HepG2 (cell line): ENCODE results near the gene ANKRD40. TPM values are rescaled to one million over a fixed set of nuclear protein-coding genes. Genes with fewer than 3 reads are reported as not detected.
"Not testable (repeated sequence)": the region's sequence is repeated elsewhere in the genome, so short reads cannot be mapped to it uniquely, and the experiment has no call there.

Experiments used
- ATAC-seq: fragments of 200-7000 bp; cut with Tn5 transposase; 3 replicates; pipeline ENCODE4 v1.9.1; 2020; ENCODE audit warnings: mild to moderate bottlenecking, moderate library complexity
- BruUV-seq: library from RNA; stranded (reverse); fragments of 400-500 nt; replicated peaks from 2 replicates; lab custom pipeline; 2021; lab: Mats Ljungman, UMichigan
- CTCF ChIA-PET: fragments of 300-600 bp; formaldehyde crosslinking; extraction: SDS; loops from one replicate; lab custom pipeline; 2021; ENCODE audit warnings: low total read pairs, inconsistent platforms, low intra/inter-chr PET ratio; lab: Yijun Ruan, JAX
- POLR2A ChIA-PET: fragments of 350-600 bp; sonication (Branson Sonifier 250); formaldehyde crosslinking; loops from one replicate; lab custom pipeline; 2020; ENCODE audit warnings: antibody characterized with exemption, inconsistent platforms; lab: Yijun Ruan, JAX
- DNase-seq: peaks from one replicate; pipeline ENCODE4 v3.0.0-alpha.2; 2015; ENCODE audit warnings: low spot score
- FAIRE-seq: peaks from 3 replicates; lab custom pipeline; 2011; peaks lifted over from hg19 to GRCh38; lab: Jason Lieb, UNC
- H2AFZ ChIP-seq: one replicate; pipeline ENCODE4 v1.6.1; 2011; ENCODE audit warnings: low read length, inconsistent platforms
- H3K27ac ChIP-seq: fragments of 300-600 bp; 3 replicates; pipeline ENCODE4 v1.8.0; 2011; ENCODE audit warnings: mixed run types, mild to moderate bottlenecking, mixed read lengths, low read length, inconsistent platforms; ENCODE audit not compliant: insufficient read depth; ENCODE audit errors: extremely low read length
- H3K27me3 ChIP-seq, 2 experiments: fragments of 200-600 bp in 1 of 2; 2 replicates in 1 of 2; 3 replicates in 1 of 2; pipeline versions ENCODE4 v1.6.0 to v1.8.0; 2011; ENCODE audit warnings: low read length in 2 of 2, mild to moderate bottlenecking in 2 of 2, moderate library complexity in 2 of 2, inconsistent platforms in 1 of 2; ENCODE audit not compliant: insufficient read depth in 2 of 2, control insufficient read depth in 1 of 2
- H3K36me3 ChIP-seq, 2 experiments: fragments of 200-600 bp in 1 of 2; replicated peaks in 1 of 2; 2 replicates in 1 of 2; 3 replicates in 1 of 2; pipeline versions ENCODE4 v1.5.1 to v1.8.0; 2011; ENCODE audit warnings: low read length in 2 of 2, inconsistent platforms in 1 of 2; ENCODE audit not compliant: insufficient read depth in 2 of 2, control insufficient read depth in 1 of 2
- H3K4me1 ChIP-seq: 2 replicates; pipeline ENCODE4 v1.5.1; 2012; ENCODE audit warnings: low read length, inconsistent platforms; ENCODE audit not compliant: insufficient read depth
- H3K4me2 ChIP-seq: 2 replicates; pipeline ENCODE4 v1.6.0; 2011; ENCODE audit warnings: low read depth, low read length, inconsistent platforms
- H3K4me3 ChIP-seq, 3 experiments: fragments of 200-600 bp in 1 of 3; sonication (generic), shearing (Covaris generic) in 1 of 3; replicated peaks in 1 of 3; 2 replicates each; pipeline ENCODE4 v1.5.1; 2011 to 2016; ENCODE audit warnings: low read length in 3 of 3, inconsistent platforms in 2 of 3, low read depth in 2 of 3, mild to moderate bottlenecking in 2 of 3, control low read depth in 1 of 3, mixed read lengths in 1 of 3; ENCODE audit not compliant: insufficient read depth in 1 of 3
- H3K79me2 ChIP-seq: one replicate; pipeline ENCODE4 v1.6.1; 2011; ENCODE audit warnings: low read length, inconsistent platforms; ENCODE audit not compliant: insufficient read depth
- H3K9ac ChIP-seq: 2 replicates; pipeline ENCODE4 v1.6.0; 2011; ENCODE audit warnings: mild to moderate bottlenecking, low read depth, low read length, inconsistent platforms; ENCODE audit not compliant: insufficient read depth
- H3K9me3 ChIP-seq: 2 replicates; pipeline ENCODE4 v1.5.1; 2012; ENCODE audit warnings: mild to moderate bottlenecking, low read length
- H4K20me1 ChIP-seq: 2 replicates; pipeline ENCODE4 v1.6.0; 2011; ENCODE audit warnings: inconsistent platforms, mild to moderate bottlenecking, low read length, moderate library complexity; ENCODE audit not compliant: insufficient read depth
- FOSL2 ChIP-seq: sonication (generic); formaldehyde crosslinking; IDR thresholded peaks from 2 replicates; pipeline ENCODE4 v1.4.0; 2020; ENCODE audit warnings: missing genetic modification reagents
- HES4 ChIP-seq: sonication (generic); formaldehyde crosslinking; IDR thresholded peaks from 2 replicates; pipeline ENCODE4 v1.9.0; 2021; ENCODE audit warnings: mild to moderate bottlenecking, missing genetic modification reagents, borderline replicate concordance
- MAFF ChIP-seq: IDR thresholded peaks from 2 replicates; pipeline ENCODE4 v1.6.1; 2011; ENCODE audit warnings: low read depth, low read length, improper control_type of control experiment
- MAFK ChIP-seq, 2 experiments: IDR thresholded peaks in 1 of 2; conservative IDR thresholded peaks in 1 of 2; 2 replicates each; pipeline ENCODE4 v1.6.1; 2011; ENCODE audit warnings: improper control_type of control experiment in 2 of 2, low read length in 2 of 2
- ZNF18 ChIP-seq: sonication (generic); formaldehyde crosslinking; IDR thresholded peaks from 2 replicates; pipeline ENCODE4 v1.8.0; 2022; ENCODE audit warnings: mild to moderate bottlenecking, missing genetic modification reagents; ENCODE audit not compliant: insufficient replicate concordance
- ZNF446 ChIP-seq: sonication (generic); formaldehyde crosslinking; IDR thresholded peaks from 2 replicates; pipeline ENCODE4 v1.5.0; 2020; ENCODE audit warnings: mild to moderate bottlenecking, missing genetic modification reagents
- ZNF567 ChIP-seq: sonication (generic); formaldehyde crosslinking; IDR thresholded peaks from 2 replicates; pipeline ENCODE4 v1.8.1; 2023; ENCODE audit warnings: mild to moderate bottlenecking, missing genetic modification reagents, borderline replicate concordance
- ZSCAN31 ChIP-seq: sonication (generic); formaldehyde crosslinking; IDR thresholded peaks from 2 replicates; pipeline ENCODE4 v1.5.0; 2020; ENCODE audit warnings: low read depth, mild to moderate bottlenecking, missing genetic modification reagents
- WGBS: methylation state at CpG from one replicate; pipeline ENCODE4 v1.1.6; 2017; ENCODE audit warnings: low lambda C conversion rate; 5-methylcytosine and 5-hydroxymethylcytosine counted together
- in situ Hi-C: cut with HindIII; loops from 2 replicates; pipeline ENCODE4 v1.10.0; 2017; ENCODE audit warnings: low pct_unique_long_range_greater_than_20kb; ENCODE audit not compliant: extremely low pct_ligation_motif_present
- intact Hi-C: fragments of 100-400 bp; cut with micrococcal nuclease; formaldehyde crosslinking; loops from one replicate; pipeline ENCODE4 v1.10.0; 2022; ENCODE audit not compliant: unreplicated experiment
- polyA plus RNA-seq, 8 experiments: library from polyadenylated mRNA; depleted of rRNA in 3 of 8; stranded (reverse) in 7 of 8; unstranded in 1 of 8; fragments of >200 nt; fragmentation: Illumina TruSeq in 4 of 8; extraction: Trizol in 4 of 8; gene quantifications; 2 replicates each; pipeline versions ENCODE4 v1.2.1 to v1.2.3, GENCODE V29; 2011 to 2016; ENCODE audit warnings: low read depth in 4 of 8, missing spikeins in 1 of 8, mixed read lengths in 1 of 8; ENCODE audit not compliant: insufficient read depth in 1 of 8
- total RNA-seq, 5 experiments: library from RNA; depleted of rRNA; stranded (reverse); fragments of >200 nt; fragmentation: Illumina TruSeq; extraction: Trizol; gene quantifications; 2 replicates each; pipeline ENCODE4 v1.2.3, GENCODE V29; 2016; ENCODE audit warnings: low read depth in 1 of 5
- TF ChIP-seq, protein P1 (sequence below): sonication (generic); formaldehyde crosslinking; IDR thresholded peaks from 2 replicates; pipeline ENCODE4 v1.8.0; 2022; ENCODE audit warnings: missing genetic modification reagents, mild to moderate bottlenecking, moderate library complexity, borderline replicate concordance
- TF ChIP-seq, protein P2 (sequence below): sonication (generic); formaldehyde crosslinking; conservative IDR thresholded peaks from 2 replicates; pipeline ENCODE4 v1.8.1; 2023; ENCODE audit warnings: missing genetic modification reagents

The ANKRD40 gene
- total and polyA plus RNA-seq, 2 of the 13 experiments (the other 11 are each of a cell fraction or from before 2014, with no cell fraction given), result 35.0 to 46.4 TPM

GRCh38 chr17:50680543-50681262 is 27.0 kb downstream of the ANKRD40 start:
- CTCF ChIA-PET, result interaction anchor here (1.2 to 1.6 kb wide), 4 partner anchors 14 to 134 kb away, joined by 3 to 18 read pairs (median 6); partner anchors contain the start of gene SPATA20
- POLR2A ChIA-PET, result interaction anchor here (1.0 to 21.3 kb wide), 4 partner anchors 10 to 48 kb away, joined by 3 to 839 read pairs (median 16); partner anchors contain the start of gene ABCC3
- in situ Hi-C loops, H3K4me2 ChIP-seq, H2AFZ ChIP-seq, H3K9ac ChIP-seq, BruUV-seq, H4K20me1 ChIP-seq, FAIRE-seq, H3K4me3 ChIP-seq, H3K9me3 ChIP-seq, ATAC-seq, DNase-seq, H3K79me2 ChIP-seq, H3K27me3 ChIP-seq, H3K27ac ChIP-seq, H3K36me3 ChIP-seq: not testable (repeated sequence)
- TF ChIP-seq ZNF18 (CRISPR knock-in tag), result peak; percentile 40
- peak; percentile 57 for TF ChIP-seq FOSL2 (CRISPR knock-in tag)
- TF ChIP-seq MAFK (conservative IDR thresholded peaks at IDR 0.05 in 1 of 2, IDR thresholded peaks at IDR 0.05 in 1 of 2; ENCODE audit: low read length in 2 of 2), result peak; percentile 15 to 46; a peak in 2 of 4 replicates
- TF ChIP-seq ZNF446 (CRISPR knock-in tag), result 0 out of 2 replicates have a peak, but pooled peaks have one; percentile 42
- peak; percentile 3; the same call in 1 of the 2 replicates for TF ChIP-seq MAFF
- TF ChIP-seq, protein P1, sequence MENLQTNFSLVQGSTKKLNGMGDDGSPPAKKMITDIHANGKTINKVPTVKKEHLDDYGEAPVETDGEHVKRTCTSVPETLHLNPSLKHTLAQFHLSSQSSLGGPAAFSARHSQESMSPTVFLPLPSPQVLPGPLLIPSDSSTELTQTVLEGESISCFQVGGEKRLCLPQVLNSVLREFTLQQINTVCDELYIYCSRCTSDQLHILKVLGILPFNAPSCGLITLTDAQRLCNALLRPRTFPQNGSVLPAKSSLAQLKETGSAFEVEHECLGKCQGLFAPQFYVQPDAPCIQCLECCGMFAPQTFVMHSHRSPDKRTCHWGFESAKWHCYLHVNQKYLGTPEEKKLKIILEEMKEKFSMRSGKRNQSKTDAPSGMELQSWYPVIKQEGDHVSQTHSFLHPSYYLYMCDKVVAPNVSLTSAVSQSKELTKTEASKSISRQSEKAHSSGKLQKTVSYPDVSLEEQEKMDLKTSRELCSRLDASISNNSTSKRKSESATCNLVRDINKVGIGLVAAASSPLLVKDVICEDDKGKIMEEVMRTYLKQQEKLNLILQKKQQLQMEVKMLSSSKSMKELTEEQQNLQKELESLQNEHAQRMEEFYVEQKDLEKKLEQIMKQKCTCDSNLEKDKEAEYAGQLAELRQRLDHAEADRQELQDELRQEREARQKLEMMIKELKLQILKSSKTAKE (CRISPR knock-in tag), result 0 out of 2 replicates have a peak, but pooled peaks have one; percentile 16
- TF ChIP-seq ZSCAN31 (CRISPR knock-in tag), result peak; percentile 26; the same call in 1 of the 2 replicates
- TF ChIP-seq, protein P2, sequence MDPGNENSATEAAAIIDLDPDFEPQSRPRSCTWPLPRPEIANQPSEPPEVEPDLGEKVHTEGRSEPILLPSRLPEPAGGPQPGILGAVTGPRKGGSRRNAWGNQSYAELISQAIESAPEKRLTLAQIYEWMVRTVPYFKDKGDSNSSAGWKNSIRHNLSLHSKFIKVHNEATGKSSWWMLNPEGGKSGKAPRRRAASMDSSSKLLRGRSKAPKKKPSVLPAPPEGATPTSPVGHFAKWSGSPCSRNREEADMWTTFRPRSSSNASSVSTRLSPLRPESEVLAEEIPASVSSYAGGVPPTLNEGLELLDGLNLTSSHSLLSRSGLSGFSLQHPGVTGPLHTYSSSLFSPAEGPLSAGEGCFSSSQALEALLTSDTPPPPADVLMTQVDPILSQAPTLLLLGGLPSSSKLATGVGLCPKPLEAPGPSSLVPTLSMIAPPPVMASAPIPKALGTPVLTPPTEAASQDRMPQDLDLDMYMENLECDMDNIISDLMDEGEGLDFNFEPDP, result 0 out of 2 replicates have a peak, but pooled peaks have one; percentile 32
- TF ChIP-seq HES4, result 0 out of 2 replicates have a peak, but pooled peaks have one; percentile 37
- 0 out of 2 replicates have a peak, but pooled peaks have one; percentile 46 for TF ChIP-seq ZNF567
- 89% methylated on average over 12 of the region's 12 CpGs for WGBS
- intact Hi-C loops, result loop anchor here (2.0 kb wide), 1 partner anchor 14 kb away; no protein-coding TSS in a partner anchor
- H3K4me1 ChIP-seq, result peaks cover 80% of the 10 kb centered on the region
